ENCODE results near the gene SLC39A11.
"Not testable (repeated sequence)": the region's sequence is repeated elsewhere in the genome, so short reads cannot be mapped to it uniquely, and the experiment has no call there.

SLC39A11 gene

DNA sequence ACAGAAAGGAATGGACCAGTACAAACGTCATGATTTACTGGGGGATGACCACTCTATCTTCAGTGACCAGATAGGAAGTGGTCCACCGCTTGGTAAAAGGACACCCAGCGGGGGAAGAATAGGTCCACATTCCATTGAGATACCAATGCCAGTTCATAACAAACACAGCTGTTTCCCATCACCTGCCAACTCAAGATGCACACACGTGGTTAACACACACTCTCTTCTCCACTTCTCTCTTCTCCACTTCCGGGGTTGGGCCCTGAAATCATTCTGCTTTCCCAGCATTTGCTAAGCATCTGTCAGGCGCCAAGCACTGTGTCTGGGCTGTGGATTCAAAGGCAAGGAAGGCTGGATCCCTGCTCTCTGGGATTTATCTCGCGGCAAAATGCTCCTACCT, 175.5 kb downstream of the SLC39A11 start:
- DNase-seq (ENCODE audit: low read depth), result no peak

DNA sequence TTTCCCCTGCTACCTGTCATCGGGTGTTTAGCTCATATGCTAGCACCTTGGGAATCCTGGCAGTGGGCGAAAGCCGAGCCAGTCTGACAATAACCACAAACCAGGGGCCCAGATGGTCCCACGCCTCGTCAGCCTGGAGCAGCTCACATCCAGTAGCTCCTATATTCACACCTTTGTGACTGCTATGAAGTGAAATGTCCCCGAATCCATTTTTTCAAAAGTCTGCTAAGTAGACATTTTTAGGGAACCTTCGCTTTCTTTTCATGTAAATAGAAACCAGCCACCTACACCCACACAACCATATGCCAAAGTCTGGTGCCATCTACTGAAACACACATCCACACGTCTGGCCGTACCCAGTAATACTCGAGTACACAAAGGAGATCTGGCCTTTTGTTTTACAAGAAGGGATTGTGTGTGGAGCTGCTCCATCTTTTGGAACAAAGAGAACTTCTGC, 176.8 kb downstream of the SLC39A11 start:
- no peak for DNase-seq (ENCODE audit: low read depth)

DNA sequence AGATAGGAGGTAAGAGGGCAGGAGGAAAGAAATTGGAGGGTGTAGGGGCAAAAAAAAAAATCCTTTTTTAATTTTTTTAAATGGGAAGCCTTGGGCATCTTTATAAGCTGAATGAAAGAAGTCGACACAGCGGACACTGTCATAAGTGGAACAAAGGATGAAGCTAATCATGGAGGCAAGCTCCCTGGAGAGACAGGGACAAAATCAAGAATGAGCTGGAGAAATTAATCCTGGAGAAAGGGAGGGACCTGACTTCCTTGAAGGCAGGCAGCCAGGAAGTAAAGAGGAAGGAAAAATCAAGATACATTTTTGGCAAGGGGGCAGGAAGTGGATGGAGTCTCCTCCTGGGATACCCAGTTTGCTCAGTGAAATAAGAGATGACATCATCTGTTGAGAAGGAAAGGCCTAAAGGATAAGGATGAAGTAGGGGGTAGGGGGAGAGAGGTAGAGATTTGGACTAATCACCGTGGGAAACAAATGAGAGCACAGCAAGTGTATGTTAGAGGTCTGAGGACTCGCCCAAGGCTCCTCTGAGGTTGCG, 179.3 kb downstream of the SLC39A11 start:
- DNase-seq (ENCODE audit: low read depth), result no peak

DNA sequence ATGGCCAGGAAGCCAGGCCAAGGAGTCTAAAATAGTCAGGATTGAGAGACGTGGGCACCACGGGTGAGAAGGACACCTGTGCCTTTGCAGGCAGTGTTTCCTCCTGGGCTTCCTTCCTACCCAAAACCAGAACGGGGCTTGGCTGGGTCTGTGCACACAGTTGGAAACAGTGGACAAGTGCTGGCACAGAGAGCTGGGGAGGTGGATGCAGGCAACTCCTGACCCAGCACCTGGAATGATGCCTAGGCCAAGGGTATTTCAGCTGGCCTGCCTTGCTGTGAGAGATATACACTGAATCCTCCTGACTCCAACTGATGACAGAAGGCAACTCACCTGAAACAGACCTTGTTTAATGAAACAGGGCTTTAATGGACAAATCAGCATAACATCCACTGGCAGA, 186.2 kb downstream of the SLC39A11 start:
- DNase-seq (ENCODE audit: low read depth), result no peak

DNA sequence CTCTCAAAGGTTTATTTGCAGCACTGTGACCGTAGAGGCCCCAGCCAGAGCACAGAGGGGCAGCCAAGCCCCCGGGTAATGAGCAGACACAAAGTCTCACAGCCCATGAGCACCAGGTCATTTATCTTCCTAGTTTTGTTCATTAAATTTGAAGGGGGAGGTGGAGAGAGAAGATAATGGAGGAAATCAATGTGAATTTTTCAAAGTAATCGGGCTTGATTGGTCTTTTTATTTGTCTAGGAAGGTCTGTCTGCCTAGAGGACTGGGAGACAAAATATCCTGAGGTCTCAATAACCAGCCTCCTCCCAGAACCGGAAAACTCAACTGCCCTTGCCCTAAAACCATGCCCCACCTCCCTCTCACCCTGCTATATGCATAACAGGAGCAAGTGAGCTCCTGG, 189.0 kb downstream of the SLC39A11 start:
- no peak for DNase-seq (ENCODE audit: low read depth)

DNA sequence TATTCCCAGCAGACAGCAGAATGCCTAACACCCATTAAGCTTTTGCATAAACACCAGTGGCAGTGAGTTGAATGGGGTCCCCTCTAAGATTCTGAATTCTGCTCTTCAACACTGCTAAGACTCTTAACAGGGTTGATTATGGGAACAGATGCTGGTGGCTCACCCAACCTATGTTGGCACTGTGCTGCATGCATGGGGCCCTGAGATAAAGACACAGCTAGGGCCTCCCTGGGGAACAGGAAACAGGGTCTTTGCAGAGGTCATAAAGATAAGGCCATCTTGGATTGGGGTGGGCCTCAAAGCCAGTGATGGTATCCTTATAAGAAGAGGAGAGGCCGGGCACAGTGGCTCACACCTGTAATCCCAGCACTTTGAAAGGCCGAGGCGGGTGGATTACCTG, 190.8 kb downstream of the SLC39A11 start:
- DNase-seq (ENCODE audit: low read depth), result no peak

DNA sequence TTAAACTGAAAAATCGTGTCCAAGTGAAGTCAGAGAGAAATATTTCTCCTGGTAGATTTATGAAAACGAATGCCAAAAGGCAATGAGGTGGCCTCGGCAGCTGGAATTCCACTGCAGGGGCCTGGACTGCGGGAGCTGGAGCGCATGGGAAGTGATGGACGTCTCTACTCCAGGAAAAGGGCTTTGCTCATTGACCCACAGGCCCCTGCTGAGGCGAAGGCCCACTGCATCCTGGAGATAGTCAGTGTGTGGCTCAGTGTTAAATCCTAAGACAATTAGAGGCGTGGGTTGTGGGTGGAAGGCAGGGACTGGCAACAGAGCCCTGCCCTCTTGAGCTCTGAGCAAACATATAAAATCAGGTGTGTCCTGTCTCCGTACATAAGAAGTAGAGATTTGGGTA, 191.4 kb downstream of the SLC39A11 start:
- DNase-seq (ENCODE audit: low read depth), result no peak

DNA sequence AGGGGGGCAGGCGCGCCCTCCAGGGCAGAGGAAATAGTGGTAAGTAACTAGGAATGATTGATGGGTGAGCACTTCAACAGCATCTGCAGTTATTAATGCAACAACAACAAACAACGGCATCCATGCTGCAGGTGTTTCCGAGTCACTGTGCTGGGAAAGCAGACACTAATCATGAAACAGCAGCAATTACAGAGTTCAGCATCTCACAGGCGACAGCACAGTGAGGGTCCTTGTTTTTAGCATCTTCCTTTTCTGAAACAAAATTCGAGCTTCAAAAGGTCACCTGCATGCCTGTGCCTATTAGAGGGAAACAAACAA, 191.9 kb downstream of the SLC39A11 start:
- DNase-seq (ENCODE audit: low read depth), result no peak

DNA sequence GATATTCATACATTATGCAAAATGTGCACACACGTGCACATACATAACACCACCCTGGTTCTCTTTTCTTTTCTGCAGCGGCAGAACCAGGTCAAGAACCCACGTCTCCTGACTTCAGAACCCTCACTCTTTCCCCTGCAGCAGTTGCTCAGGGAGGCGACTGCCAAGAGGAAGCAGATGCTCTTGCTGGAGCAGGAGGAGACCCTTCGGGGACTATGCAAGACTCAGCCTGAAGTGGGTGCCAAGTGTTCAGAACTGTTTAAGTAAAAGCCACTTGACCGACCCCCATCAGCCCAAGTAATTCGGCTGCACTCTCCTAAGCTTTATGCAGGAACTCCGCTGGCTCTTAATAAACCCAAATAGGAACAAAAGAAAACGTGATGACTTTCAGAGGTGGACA, 193.8 kb downstream of the SLC39A11 start:
- DNase-seq (ENCODE audit: low read depth), result no peak

DNA sequence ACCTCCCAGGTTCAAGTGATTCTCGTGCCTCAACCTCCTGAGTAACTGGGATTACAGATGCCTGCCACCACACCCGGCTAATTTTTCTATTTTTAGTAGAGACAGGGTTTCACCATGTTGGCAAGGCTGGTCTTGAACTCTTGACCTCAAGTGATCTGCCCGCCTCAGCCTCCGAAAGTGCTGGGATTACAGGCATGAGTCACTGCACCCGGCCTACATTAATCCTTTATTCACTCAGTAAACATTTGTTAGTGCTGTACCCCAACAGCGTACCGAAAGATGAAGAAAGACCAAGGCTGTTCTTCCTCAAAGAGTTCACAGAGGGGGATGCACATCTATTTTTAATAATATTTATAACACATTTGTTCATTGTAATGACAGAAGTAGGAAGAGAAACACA, 196.2 kb downstream of the SLC39A11 start:
- not testable (repeated sequence) for DNase-seq (ENCODE audit: low read depth)

DNA sequence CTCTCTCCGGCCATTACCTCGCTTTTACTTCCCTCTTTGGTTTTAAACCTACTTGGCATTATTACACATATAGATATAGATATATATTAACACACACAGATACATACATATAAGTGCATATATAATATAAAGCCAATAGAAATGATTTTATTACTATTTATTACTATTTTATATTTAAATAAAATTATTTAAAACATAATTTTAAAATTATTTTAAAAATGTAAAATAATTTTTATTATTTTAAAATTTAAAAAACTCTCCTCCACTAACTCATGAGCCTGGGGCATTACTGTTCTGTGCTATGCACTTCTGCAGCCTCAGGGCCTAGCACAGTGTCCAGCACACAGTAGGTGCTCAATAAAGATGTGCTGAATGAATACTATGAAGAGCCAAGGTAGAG, 200.9 kb downstream of the SLC39A11 start:
- no peak for DNase-seq (ENCODE audit: low read depth)

DNA sequence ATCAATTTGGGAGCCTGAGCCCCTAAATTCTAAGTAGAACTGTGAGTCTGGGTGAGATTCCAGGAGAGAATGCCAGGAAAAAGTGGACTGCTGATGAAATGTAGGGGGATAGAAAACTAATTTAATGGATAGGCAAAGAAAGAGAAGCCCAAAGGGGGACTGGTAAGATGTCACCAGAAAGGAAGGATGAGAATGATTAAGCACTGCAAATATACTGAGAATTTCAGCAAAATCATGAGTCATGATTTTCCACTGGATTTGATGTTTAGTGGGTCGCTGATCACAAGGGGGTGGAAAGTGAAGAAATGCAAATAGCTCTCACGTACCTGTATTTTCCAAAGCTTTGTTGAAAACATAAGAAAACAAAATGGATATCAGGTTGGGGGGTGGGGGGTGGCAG, 201.8 kb downstream of the SLC39A11 start:
- no peak for DNase-seq (ENCODE audit: low read depth)

DNA sequence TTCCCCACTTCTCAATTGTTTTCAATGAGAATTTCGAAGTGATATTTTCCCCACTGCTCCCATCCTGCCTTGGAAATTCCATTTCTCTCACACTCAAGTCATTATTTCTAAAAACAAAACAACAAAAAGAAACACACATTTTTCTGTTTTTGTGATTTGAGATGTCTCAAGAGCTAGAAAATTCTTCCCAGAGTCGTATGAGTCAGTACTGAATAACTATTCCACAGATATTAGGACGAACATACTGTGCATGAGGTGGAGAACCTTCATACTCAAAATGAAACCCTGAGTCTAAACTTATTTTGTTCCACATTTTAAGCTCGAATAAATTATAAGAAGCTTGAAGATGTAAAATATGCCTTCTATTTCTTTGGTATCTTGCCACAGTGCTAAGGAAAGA, 204.6 kb downstream of the SLC39A11 start:
- DNase-seq (ENCODE audit: low read depth), result no peak

DNA sequence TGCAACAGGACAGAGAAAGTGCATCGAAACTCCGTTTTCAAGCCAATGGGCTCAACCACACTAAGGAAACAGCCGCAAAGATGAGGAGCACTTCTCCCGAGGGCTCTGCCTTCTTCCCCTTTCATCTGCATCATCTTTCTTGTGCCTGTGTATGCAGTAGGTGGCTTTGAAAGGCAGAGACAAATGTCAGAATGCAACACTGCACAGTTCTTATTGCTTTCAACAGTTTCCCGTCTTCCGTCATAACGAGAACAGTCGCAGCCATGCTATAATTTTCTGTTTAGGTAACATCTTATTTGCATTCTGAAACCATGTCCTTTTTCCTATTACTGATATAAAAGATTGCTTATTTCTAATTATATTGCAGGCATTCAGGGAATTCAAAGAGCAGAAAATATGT, 205.2 kb downstream of the SLC39A11 start:
- DNase-seq (ENCODE audit: low read depth), result no peak

DNA sequence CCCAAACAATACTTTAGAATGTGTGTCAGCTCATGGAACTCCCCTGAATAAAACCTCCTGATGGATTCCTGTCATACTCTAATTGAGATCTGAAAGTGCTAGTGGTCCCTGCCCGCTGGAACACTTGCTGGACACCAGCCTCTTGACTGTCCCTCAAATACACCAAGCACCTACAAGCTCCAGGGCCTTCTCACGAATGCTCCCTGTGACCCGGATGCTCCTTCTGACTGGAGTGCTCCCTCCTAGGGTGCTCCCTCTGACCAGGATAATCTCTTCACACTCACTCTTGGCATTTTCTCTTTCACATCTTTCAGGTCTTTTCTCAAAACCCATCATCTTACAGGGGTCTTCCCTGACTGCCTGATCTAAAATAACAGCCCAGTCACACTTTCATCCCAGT, 205.9 kb downstream of the SLC39A11 start:
- DNase-seq (ENCODE audit: low read depth), result no peak

DNA sequence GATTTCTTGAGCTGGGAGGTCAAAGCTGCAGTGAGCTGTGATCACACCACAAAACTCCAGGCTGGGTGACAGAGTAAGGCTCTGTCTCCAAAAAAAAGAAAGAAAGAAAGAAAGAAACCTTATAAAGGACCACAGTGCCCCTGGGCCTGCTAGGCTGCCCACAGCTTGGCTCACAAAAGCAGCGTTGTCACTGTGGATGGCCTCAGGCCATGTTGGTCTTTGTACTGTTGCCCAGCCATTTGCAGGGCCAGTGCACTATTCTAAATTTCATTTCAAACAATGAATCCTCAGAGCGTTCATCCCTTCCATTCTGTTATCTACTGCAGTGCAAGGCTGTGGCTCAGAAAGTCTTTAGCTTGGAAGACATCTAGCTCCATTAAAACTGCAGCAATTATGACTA, 208.4 kb downstream of the SLC39A11 start:
- no peak for DNase-seq (ENCODE audit: low read depth)

DNA sequence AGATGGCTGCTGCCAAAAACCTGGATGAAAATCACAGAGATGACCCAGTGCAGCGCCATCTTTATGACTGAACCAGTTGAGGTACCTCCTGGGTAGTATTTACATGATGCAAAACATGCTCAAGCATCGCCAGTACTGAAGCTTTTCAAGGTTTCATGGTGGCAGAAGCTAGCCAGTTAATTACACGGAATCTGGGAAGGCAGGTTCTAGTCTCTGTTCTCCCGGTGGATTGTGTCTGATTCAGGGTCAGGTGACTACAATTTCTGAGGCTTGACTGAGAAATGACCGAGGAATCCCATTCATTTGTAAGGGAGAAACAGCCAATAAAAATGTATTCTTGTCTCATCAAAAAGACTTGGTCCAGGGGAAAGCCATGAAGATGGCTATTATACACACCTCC, 209.1 kb downstream of the SLC39A11 start:
- DNase-seq (ENCODE audit: low read depth), result no peak

DNA sequence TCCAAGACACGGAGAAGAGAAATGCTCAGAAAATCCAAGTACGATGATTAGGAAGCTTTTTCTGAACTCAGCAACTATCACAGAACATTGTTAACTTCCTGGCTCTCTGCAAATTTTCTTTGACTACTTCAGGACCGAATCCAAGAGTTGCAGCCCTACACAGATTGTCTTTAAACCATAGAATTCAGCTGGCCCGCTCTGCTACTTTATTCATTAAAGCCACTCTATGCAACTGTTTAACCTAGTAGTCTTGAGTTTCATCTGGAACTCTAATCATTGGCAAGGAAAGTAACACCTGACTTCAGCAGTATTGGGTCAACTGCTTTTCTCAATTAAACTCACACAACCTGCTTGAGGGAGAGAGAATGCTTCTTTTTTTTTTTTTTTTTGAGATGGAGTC, 210.1 kb downstream of the SLC39A11 start:
- DNase-seq (ENCODE audit: low read depth), result no peak

DNA sequence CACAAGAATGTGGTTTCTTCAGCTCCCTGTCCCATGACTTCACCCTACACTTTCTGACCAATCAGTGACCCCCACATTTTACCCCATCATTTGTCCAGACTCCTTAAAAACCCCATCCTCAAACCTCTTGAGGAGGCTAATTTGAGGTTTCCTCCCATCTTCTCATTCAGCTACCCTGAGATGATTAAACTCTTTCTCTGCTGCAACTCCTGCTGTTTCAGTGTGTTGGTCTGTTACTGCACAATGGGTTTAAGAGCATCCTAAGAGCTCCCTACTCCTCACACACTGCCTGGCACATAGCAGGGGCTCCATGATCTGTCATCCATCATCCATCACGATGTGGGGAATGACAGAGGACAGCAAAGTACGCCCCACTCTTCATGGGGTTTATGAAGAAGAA, 212.6 kb downstream of the SLC39A11 start:
- DNase-seq (ENCODE audit: low read depth), result no peak

DNA sequence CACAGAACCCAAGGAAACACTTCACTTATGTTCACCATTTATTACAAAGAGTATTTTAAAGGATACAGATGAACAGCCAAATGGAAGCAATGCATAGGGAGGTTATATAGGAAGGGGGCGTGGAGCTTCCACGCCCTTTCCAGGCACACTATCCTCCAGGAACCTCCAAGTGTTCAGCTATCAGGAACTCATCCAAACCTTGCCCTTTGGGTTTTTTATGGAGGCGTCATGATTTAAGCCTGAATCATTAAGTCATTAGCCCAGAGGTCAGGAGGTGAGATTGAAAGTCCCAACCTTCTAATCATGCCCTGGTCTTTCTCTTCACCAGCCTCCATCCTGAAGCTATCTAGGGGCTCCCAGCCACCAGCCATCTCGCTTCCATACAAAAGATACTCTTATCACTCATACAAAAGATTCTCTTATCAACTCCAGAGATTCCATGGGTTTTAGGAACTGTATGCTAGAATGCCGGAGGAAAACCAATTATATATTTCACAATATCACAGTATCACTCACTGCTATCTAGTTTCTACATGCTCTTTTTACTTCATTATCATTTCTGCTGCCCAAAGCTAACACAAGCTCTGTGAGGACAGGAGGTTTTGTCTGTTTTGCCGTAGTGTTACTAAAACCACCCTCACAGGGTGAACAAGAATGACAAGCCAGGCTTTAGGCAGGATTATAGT, 213.4 kb downstream of the SLC39A11 start:
- no peak for DNase-seq (ENCODE audit: low read depth)

DNA sequence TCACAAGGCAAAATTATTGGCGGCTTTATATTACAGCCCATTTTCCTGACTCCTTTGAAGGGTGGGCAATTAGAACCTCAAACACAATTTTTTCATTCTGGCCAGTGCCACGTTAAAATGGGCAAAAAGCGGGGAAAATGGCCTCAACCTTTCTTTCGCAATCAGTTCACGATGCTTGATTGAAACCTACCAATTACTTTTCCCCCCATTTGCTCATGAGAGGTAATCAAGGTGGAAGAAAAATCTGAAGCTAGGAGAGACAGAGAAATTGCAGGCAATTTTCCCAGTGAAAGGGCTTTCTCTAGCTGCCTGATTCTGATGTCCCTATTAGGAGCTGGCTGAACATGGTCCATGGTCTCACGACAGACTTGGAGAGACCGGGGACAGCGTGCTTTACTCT, 215.1 kb downstream of the SLC39A11 start:
- DNase-seq (ENCODE audit: low read depth), result no peak

DNA sequence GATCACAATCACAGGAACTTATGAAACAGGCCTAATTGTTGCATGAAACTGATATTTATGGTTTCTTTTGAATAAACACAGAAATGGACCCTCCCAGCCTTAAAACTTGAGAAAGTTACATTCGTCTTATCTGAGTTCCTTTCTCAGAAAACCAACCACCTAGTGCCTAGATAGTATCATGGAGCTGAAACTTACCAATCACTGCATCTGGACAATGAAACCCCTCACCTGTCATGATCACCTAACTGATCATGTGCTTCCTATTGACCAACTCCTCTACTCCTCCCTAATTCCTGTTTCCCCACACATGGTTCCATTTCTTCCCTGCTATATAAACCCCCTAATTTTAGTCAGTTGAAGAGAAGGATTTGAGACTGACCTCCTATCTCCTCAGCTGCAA, 216.1 kb downstream of the SLC39A11 start:
- DNase-seq (ENCODE audit: low read depth), result no peak

DNA sequence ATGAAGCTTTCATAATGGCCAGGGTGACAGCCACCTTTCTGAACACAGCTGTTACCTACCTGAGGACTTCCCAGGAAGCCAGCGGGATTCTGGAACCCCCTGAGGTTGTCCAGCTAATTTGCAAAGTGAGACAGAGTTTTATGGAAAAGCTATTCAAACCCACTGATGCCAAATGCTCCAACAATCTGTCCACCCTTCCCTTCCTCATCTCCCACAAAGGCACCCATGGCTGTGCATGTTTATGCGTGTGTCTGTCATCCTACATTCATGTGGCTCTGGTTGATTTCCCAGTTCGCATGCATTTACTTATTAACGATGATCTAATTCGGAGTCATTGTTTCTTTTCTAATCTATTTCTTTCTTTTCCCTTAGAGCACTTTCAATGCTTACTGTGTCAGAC, 217.1 kb downstream of the SLC39A11 start:
- no peak for DNase-seq (ENCODE audit: low read depth)

DNA sequence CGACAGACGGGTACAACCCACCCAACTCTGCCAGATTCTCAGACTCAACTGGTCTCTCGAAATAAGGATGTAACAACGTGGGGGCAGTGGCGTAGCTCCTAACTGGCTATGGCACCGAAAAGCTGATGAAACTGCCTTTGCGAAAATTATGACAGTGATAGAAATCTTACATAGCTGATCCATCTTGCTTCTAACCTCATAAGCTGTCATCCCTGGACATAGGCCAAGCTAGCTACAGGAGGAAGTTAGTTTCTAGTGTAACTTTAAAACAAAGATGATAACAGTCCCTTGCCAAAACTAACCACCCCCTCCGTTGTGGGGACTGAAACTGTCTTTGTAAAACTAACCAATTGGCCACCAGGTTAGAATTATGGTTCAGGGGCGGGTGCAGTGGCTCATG, 220.1 kb downstream of the SLC39A11 start:
- DNase-seq (ENCODE audit: low read depth), result no peak

All from T follicular helper cell (primary cell).